BLaER1 (cell line): ENCODE results near the gene SPDEF.

ENCODE experiments used
- H3K27ac ChIP-seq: shearing (Covaris generic); formaldehyde crosslinking; 2 replicates; pipeline ENCODE4 v1.8.1; 2022
- H3K27me3 ChIP-seq: shearing (Covaris generic); formaldehyde crosslinking; 2 replicates; pipeline ENCODE4 v1.8.1; 2022
- H3K36me3 ChIP-seq: shearing (Covaris generic); formaldehyde crosslinking; 2 replicates; pipeline ENCODE4 v1.8.1; 2022
- H3K4me1 ChIP-seq: shearing (Covaris generic); formaldehyde crosslinking; 2 replicates; pipeline ENCODE4 v1.8.1; 2022
- H3K4me2 ChIP-seq: shearing (Covaris generic); formaldehyde crosslinking; 2 replicates; pipeline ENCODE4 v1.8.1; 2022
- H3K4me3 ChIP-seq: shearing (Covaris generic); formaldehyde crosslinking; 2 replicates; pipeline ENCODE4 v1.8.1; 2022
- H3K9ac ChIP-seq: shearing (Covaris generic); formaldehyde crosslinking; 2 replicates; pipeline ENCODE4 v1.8.1; 2022
- H3K9me3 ChIP-seq: shearing (Covaris generic); formaldehyde crosslinking; 2 replicates; pipeline ENCODE4 v1.8.1; 2022
- H4K20me1 ChIP-seq: shearing (Covaris generic); formaldehyde crosslinking; 2 replicates; pipeline ENCODE4 v1.8.1; 2022
- Cebpa-rat ChIP-seq: shearing (Covaris generic); IDR thresholded peaks from 2 replicates; pipeline ENCODE4 v1.8.1; 2022

SPDEF gene

GRCh38 chr6:34556493-34556892 lies 364 bp upstream of the SPDEF start:
- H3K4me3 ChIP-seq, result no peak overlapping the region
- no peaks in the 10 kb centered on the region for H3K36me3 ChIP-seq
- no peaks in the 10 kb centered on the region for H4K20me1 ChIP-seq
- H3K27ac ChIP-seq, result no peak overlapping the region
- no peak overlapping the region for H3K4me2 ChIP-seq
- peaks cover 11% of the 10 kb centered on the region for H3K9me3 ChIP-seq
- H3K27me3 ChIP-seq, result no peaks in the 10 kb centered on the region
- no peak overlapping the region for H3K9ac ChIP-seq
- peaks cover 43% of the 10 kb centered on the region for H3K4me1 ChIP-seq
- no peak for TF ChIP-seq Cebpa-rat

- Histone ChIP-seq H3K27me3 (no peaks in the 10 kb centered on the region), H3K36me3 (no peaks in the 10 kb centered on the region), H3K9ac (no peak overlapping the region), H3K4me3 (no peak overlapping the region), H3K27ac (0 out of 2 replicates have a peak overlapping the region, but pooled peaks have one; percentile 30), H3K9me3 (peaks cover 11% of the 10 kb centered on the region), H4K20me1 (no peaks in the 10 kb centered on the region), H3K4me2 (peak overlapping the region; percentile 70), H3K4me1 (peaks cover 55% of the 10 kb centered on the region)
- no peak for TF ChIP-seq Cebpa-rat
Observed at GRCh38 chr6:34555328-34555727, 801 bp downstream of the SPDEF start.

- Histone ChIP-seq H4K20me1 (no peaks in the 10 kb centered on the region), H3K9me3 (peaks cover 11% of the 10 kb centered on the region), H3K4me1 (peaks cover 59% of the 10 kb centered on the region), H3K27ac (peak overlapping the region; percentile 30; the same call in 1 of the 2 replicates), H3K9ac (no peak overlapping the region), H3K27me3 (no peaks in the 10 kb centered on the region), H3K4me2 (peak overlapping the region; percentile 70), H3K36me3 (no peaks in the 10 kb centered on the region), H3K4me3 (no peak overlapping the region)
- no peak for TF ChIP-seq Cebpa-rat
Observed at GRCh38 chr6:34555007-34555322, 1.2 kb downstream of the SPDEF start.

GRCh38 chr6:34554291-34555006 lies 1.7 kb downstream of the SPDEF start:
- Histone ChIP-seq H3K27me3 (no peaks in the 10 kb centered on the region), H3K27ac (peak overlapping the region; percentile 39; the same call in 1 of the 2 replicates), H3K9ac (peak overlapping the region; percentile 11; the same call in 1 of the 2 replicates), H3K9me3 (peaks cover 11% of the 10 kb centered on the region), H3K4me1 (peaks cover 59% of the 10 kb centered on the region), H3K4me3 (no peak overlapping the region), H4K20me1 (no peaks in the 10 kb centered on the region), H3K4me2 (peak overlapping the region; percentile 70), H3K36me3 (no peaks in the 10 kb centered on the region)
- TF ChIP-seq Cebpa-rat, result no peak

- Histone ChIP-seq H3K9ac (peak overlapping the region; percentile 11; the same call in 1 of the 2 replicates), H3K4me2 (peak overlapping the region; percentile 70), H3K27ac (no peak overlapping the region), H3K4me3 (no peak overlapping the region), H3K4me1 (peaks cover 59% of the 10 kb centered on the region), H4K20me1 (no peaks in the 10 kb centered on the region), H3K9me3 (peaks cover 10% of the 10 kb centered on the region), H3K36me3 (no peaks in the 10 kb centered on the region), H3K27me3 (no peaks in the 10 kb centered on the region)
- no peak for TF ChIP-seq Cebpa-rat
Observed at GRCh38 chr6:34553750-34554149, 2.4 kb downstream of the SPDEF start.

- peaks cover 59% of the 10 kb centered on the region for H3K4me1 ChIP-seq
- no peaks in the 10 kb centered on the region for H4K20me1 ChIP-seq
- no peak overlapping the region for H3K4me2 ChIP-seq
- H3K9me3 ChIP-seq, result peaks cover 4% of the 10 kb centered on the region
- no peak overlapping the region for H3K27ac ChIP-seq
- H3K9ac ChIP-seq, result no peak overlapping the region
- no peak for TF ChIP-seq Cebpa-rat
- H3K27me3 ChIP-seq, result no peaks in the 10 kb centered on the region
- H3K36me3 ChIP-seq, result no peaks in the 10 kb centered on the region
- H3K4me3 ChIP-seq, result no peak overlapping the region
Observed at GRCh38 chr6:34553146-34553545, 3.0 kb downstream of the SPDEF start.

GRCh38 chr6:34552620-34553019 lies 3.5 kb downstream of the SPDEF start:
- peaks cover 59% of the 10 kb centered on the region for H3K4me1 ChIP-seq

GRCh38 chr6:34551720-34552119 lies 4.4 kb downstream of the SPDEF start:
- H3K9ac ChIP-seq, result no peak overlapping the region
- no peaks in the 10 kb centered on the region for H4K20me1 ChIP-seq
- no peaks in the 10 kb centered on the region for H3K27me3 ChIP-seq
- H3K4me2 ChIP-seq, result peak overlapping the region; percentile 70; the same call in 1 of the 2 replicates
- no peak overlapping the region for H3K27ac ChIP-seq
- TF ChIP-seq Cebpa-rat, result no peak
- no peaks in the 10 kb centered on the region for H3K9me3 ChIP-seq
- H3K4me3 ChIP-seq, result no peak overlapping the region
- peaks cover 51% of the 10 kb centered on the region for H3K4me1 ChIP-seq
- H3K36me3 ChIP-seq, result no peaks in the 10 kb centered on the region

More at GRCh38 chr6:34552620-34553019, 3.5 kb downstream of the SPDEF start:
- Histone ChIP-seq H3K9me3 (no peaks in the 10 kb centered on the region), H3K4me2 (no peak overlapping the region), H3K9ac (no peak overlapping the region), H4K20me1 (no peaks in the 10 kb centered on the region), H3K36me3 (no peaks in the 10 kb centered on the region), H3K27ac (no peak overlapping the region), H3K27me3 (no peaks in the 10 kb centered on the region), H3K4me3 (no peak overlapping the region)
- no peak for TF ChIP-seq Cebpa-rat

GRCh38 chr6:34549804-34550202 lies 6.3 kb downstream of the SPDEF start:
- H3K9ac ChIP-seq, result no peak overlapping the region
- no peak for TF ChIP-seq Cebpa-rat
- H3K27ac ChIP-seq, result 0 out of 2 replicates have a peak overlapping the region, but pooled peaks have one; percentile 14
- H4K20me1 ChIP-seq, result no peaks in the 10 kb centered on the region
- H3K9me3 ChIP-seq, result no peaks in the 10 kb centered on the region
- no peak overlapping the region for H3K4me3 ChIP-seq
- H3K4me2 ChIP-seq, result peak overlapping the region; percentile 70; the same call in 1 of the 2 replicates
- no peaks in the 10 kb centered on the region for H3K27me3 ChIP-seq
- H3K36me3 ChIP-seq, result no peaks in the 10 kb centered on the region
- H3K4me1 ChIP-seq, result peaks cover 34% of the 10 kb centered on the region

- Histone ChIP-seq H3K4me1 (peaks cover 28% of the 10 kb centered on the region), H4K20me1 (no peaks in the 10 kb centered on the region), H3K9me3 (no peaks in the 10 kb centered on the region), H3K27me3 (no peaks in the 10 kb centered on the region), H3K4me2 (no peak overlapping the region), H3K27ac (no peak overlapping the region), H3K36me3 (no peaks in the 10 kb centered on the region), H3K4me3 (no peak overlapping the region), H3K9ac (no peak overlapping the region)
- no peak for TF ChIP-seq Cebpa-rat
Observed at GRCh38 chr6:34549026-34549803, 6.9 kb downstream of the SPDEF start.
